GM18951 (cell line): Measurements from ENCODE around the gene COL5A1.

ENCODE experiments used
- POLR2A ChIP-seq: IDR thresholded peaks from 4 replicates; pipeline ENCODE4 v1.6.1; 2011; ENCODE audit warnings: mild to moderate bottlenecking; ENCODE audit not compliant: insufficient read length, insufficient read depth; ENCODE audit errors: extremely low read depth
- in situ Hi-C: fragments of 300-500 bp; cut with MboI; formaldehyde crosslinking; loops from one replicate; pipeline ENCODE4 v1.12.0; 2022; ENCODE audit warnings: low sequenced_read_pairs, mixed read lengths, inconsistent platforms; ENCODE audit not compliant: unreplicated experiment

COL5A1 gene

GRCh38 chr9:134785325-134786108, 143.9 kb downstream of the COL5A1 start:
- no peak for TF ChIP-seq POLR2A
- in situ Hi-C loops = no loop called here

GRCh38 chr9:134787601-134788531, 146.3 kb downstream of the COL5A1 start:
- no peak for TF ChIP-seq POLR2A
- in situ Hi-C loops = no loop called here

- in situ Hi-C loops = no loop called here
- no peak for TF ChIP-seq POLR2A
These were observed 147.6 kb downstream of the COL5A1 start for GRCh38 chr9:134789168-134789567.

DNA sequence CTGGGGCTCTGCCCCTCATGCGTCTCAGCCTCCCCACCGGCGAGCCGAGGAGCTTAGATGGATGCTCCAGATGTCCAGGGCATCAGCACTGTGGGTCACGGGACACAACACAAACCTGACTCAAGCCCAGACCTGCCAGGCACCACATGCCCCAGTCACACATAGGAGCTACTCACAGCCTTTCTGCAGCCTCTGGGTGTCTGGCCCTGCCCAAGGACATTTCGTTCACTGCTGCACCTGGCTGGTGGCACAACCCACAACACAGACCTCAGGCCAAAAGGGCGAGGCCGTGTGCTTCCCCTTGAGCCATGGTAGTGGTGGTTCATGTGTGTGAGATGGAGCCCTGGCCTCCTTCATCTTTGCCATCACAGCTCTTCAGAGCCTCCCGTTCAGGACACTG, 149.4 kb downstream of the COL5A1 start:
- in situ Hi-C loops = no loop called here
- TF ChIP-seq POLR2A = no peak

DNA sequence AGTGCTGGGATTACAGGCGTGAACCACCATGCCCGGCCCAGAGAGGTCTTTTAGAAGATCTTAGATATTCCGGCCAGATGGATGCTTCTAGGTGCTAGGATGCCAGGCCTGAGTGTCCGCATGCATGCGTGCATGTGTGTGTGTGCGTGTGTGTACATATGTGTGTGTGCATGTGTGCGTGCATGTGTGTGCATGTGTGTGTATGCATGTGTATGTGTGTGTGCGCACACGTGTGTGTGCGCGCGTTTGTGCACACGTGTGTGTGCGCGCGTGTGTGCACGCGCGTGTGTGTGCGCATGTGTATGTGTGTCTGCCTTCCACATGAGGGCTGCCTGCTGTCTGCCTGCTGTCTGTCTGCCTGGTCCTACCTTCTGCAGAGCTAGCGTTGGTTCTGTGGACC, 151.0 kb downstream of the COL5A1 start:
- TF ChIP-seq POLR2A = no peak
- in situ Hi-C loops = no loop called here

GRCh38 chr9:134793288-134794188, 151.9 kb downstream of the COL5A1 start:
- in situ Hi-C loops = no loop called here
- TF ChIP-seq POLR2A = no peak

- no peak for TF ChIP-seq POLR2A
- in situ Hi-C loops = no loop called here
These were observed 153.2 kb downstream of the COL5A1 start for GRCh38 chr9:134794663-134795370.

DNA sequence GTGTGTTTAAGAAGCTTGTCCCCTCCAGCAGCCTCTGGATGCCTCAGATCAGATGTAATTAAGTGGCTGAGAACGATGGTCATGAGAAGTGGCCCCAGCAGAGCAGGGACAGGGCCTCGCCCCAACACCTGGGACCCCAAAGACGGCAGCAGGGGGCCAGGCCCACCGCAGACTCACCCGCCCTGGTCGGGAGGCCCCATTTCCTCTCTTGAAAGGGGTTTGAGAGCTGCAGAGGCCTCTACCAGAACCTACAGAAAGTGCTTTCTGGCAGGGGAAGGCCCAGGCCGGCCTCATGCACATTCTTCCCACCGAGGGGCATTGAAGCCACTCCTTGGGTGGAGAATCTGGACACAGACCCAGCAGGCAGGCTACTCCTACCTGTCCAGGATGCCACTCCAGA, 153.8 kb downstream of the COL5A1 start:
- in situ Hi-C loops = no loop called here
- TF ChIP-seq POLR2A = no peak

- in situ Hi-C loops = no loop called here
- no peak for TF ChIP-seq POLR2A
These were observed 155.3 kb downstream of the COL5A1 start for GRCh38 chr9:134796882-134797281.

- in situ Hi-C loops = no loop called here
- TF ChIP-seq POLR2A = no peak
These were observed 159.3 kb downstream of the COL5A1 start for GRCh38 chr9:134800791-134801339.

DNA sequence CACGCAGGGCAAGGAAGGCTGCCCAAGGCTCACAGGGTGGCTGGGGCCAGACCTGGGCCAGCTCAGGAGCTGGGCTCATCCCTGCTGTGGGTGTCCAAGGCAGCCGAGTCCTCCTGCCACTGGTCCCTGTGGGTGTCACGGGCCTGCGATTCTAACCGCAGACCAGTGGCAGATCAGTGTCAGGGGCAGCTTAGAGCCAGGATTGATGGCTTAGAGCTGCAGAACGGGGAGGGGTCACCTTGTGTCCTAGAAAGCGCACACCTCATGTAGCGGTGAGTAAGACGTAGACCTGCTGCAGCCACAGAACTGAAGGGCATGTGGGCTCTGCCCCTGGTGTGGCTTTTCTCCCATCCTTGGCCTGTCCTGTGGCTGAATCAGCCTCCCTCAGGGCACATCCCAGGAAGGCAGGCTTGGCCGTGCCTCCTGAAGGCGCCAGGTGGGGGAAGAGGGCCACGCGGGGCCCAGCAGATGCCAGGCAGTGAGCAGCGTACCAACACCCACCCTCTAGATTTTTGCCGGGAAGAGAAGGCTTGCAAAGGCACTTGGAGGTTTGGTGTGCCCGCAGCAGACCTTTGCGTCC, 160.7 kb downstream of the COL5A1 start:
- TF ChIP-seq POLR2A = no peak
- in situ Hi-C loops = no loop called here

- in situ Hi-C loops = no loop called here
- no peak for TF ChIP-seq POLR2A
These were observed 163.3 kb downstream of the COL5A1 start for GRCh38 chr9:134804871-134805270.
